CD14-positive monocyte (primary cell): Measurements from ENCODE around the gene CTBP2. TPM values are rescaled to one million over a fixed set of nuclear protein-coding genes. Genes with fewer than 3 reads are reported as not detected.

ENCODE experiments used
- DNase-seq, 3 donors: peaks; one replicate each; pipeline ENCODE4 v3.0.0-alpha.2; 2011 to 2022
- H2AFZ ChIP-seq: 2 replicates; pipeline ENCODE4 v1.6.0; 2012; ENCODE audit warnings: mild to moderate bottlenecking, low read depth, low read length, inconsistent platforms; ENCODE audit not compliant: insufficient read depth, poor library complexity, severe bottlenecking
- H3K27ac ChIP-seq, 2 donors: 1 replicate in 1 of 2; 2 replicates in 1 of 2; pipeline ENCODE4 v1.5.1; 2012 to 2013; ENCODE audit warnings: low read length in 2 of 2, control low read depth in 1 of 2, inconsistent platforms in 1 of 2, low read depth in 1 of 2, mild to moderate bottlenecking in 1 of 2
- H3K27me3 ChIP-seq, 2 donors: one replicate each; pipeline versions ENCODE4 v1.6.0 to v1.6.1; 2011 to 2013; ENCODE audit warnings: low read length in 2 of 2; ENCODE audit not compliant: control insufficient read depth in 2 of 2, insufficient read depth in 2 of 2
- H3K36me3 ChIP-seq, 2 donors: replicated peaks in 1 of 2; 1 replicate in 1 of 2; 2 replicates in 1 of 2; pipeline versions ENCODE4 v1.5.1 to v1.6.1; 2012 to 2013; ENCODE audit warnings: low read length in 2 of 2, control low read depth in 1 of 2, inconsistent platforms in 1 of 2, mild to moderate bottlenecking in 1 of 2; ENCODE audit not compliant: insufficient read depth in 2 of 2, control insufficient read depth in 1 of 2
- H3K4me1 ChIP-seq, 2 donors: 1 replicate in 1 of 2; 2 replicates in 1 of 2; pipeline versions ENCODE4 v1.5.1 to v1.6.1; 2012 to 2013; ENCODE audit warnings: low read length in 2 of 2, control low read depth in 1 of 2, inconsistent platforms in 1 of 2, mild to moderate bottlenecking in 1 of 2, moderate library complexity in 1 of 2; ENCODE audit not compliant: insufficient read depth in 2 of 2, control insufficient read depth in 1 of 2
- H3K4me2 ChIP-seq: replicated peaks from 2 replicates; pipeline ENCODE3; 2012; ENCODE audit warnings: low read length, moderate library complexity, mild to moderate bottlenecking; ENCODE audit not compliant: poor library complexity, severe bottlenecking; ENCODE audit errors: extremely low read depth
- H3K4me3 ChIP-seq, 3 experiments: fragments of 200-600 bp in 1 of 3; sonication (generic) in 1 of 3; replicated peaks in 1 of 3; 1 replicate in 2 of 3; 2 replicates in 1 of 3; pipeline ENCODE4 v1.5.1; 2011 to 2013; ENCODE audit warnings: low read length in 3 of 3, mild to moderate bottlenecking in 3 of 3, control low read depth in 2 of 3, low read depth in 2 of 3, inconsistent platforms in 1 of 3, moderate library complexity in 1 of 3
- H3K79me2 ChIP-seq: 2 replicates; pipeline ENCODE4 v1.6.0; 2012; ENCODE audit warnings: mild to moderate bottlenecking, control low read depth, inconsistent platforms, low read length, moderate library complexity; ENCODE audit not compliant: insufficient read depth
- H3K9ac ChIP-seq: 2 replicates; pipeline ENCODE4 v1.6.0; 2017; ENCODE audit warnings: low read length, mild to moderate bottlenecking; ENCODE audit not compliant: insufficient read depth, poor library complexity, severe bottlenecking
- H3K9me3 ChIP-seq, 2 donors: replicated peaks in 1 of 2; 1 replicate in 1 of 2; 2 replicates in 1 of 2; pipeline versions ENCODE4 v1.5.1 to v1.6.1; 2012 to 2013; ENCODE audit warnings: low read length in 2 of 2, control low read depth in 1 of 2; ENCODE audit not compliant: control insufficient read depth in 1 of 2, insufficient read depth in 1 of 2
- H4K20me1 ChIP-seq: 2 replicates; pipeline ENCODE4 v1.6.0; 2012; ENCODE audit warnings: mild to moderate bottlenecking, low read length, control low read depth, moderate library complexity; ENCODE audit not compliant: insufficient read depth
- H3K27ac Mint-ChIP-seq, 7 donors: one replicate each; pipeline ENCODE4 v1.8.0; 2020; ENCODE audit warnings: mild to moderate bottlenecking in 7 of 7, mixed read lengths in 7 of 7, moderate library complexity in 6 of 7, inconsistent platforms in 2 of 7
- H3K27me3 Mint-ChIP-seq, 3 donors: one replicate each; pipeline ENCODE4 v1.8.0; 2021 to 2022; ENCODE audit warnings: low read depth in 3 of 3, mild to moderate bottlenecking in 3 of 3, mixed read lengths in 3 of 3, moderate library complexity in 3 of 3, inconsistent platforms in 1 of 3
- H3K36me3 Mint-ChIP-seq, 2 donors: one replicate each; pipeline ENCODE4 v1.8.0; 2020; ENCODE audit warnings: mixed read lengths in 2 of 2, inconsistent platforms in 1 of 2, mild to moderate bottlenecking in 1 of 2
- H3K4me1 Mint-ChIP-seq: one replicate; pipeline ENCODE4 v1.8.0; 2020; ENCODE audit warnings: mild to moderate bottlenecking, mixed read lengths
- H3K4me3 Mint-ChIP-seq, 2 donors: one replicate each; pipeline ENCODE4 v1.8.0; 2020; ENCODE audit warnings: mild to moderate bottlenecking in 2 of 2, mixed read lengths in 2 of 2, moderate library complexity in 1 of 2
- H3K9me3 Mint-ChIP-seq, 7 donors: one replicate each; pipeline ENCODE4 v1.8.0; 2020 to 2022; ENCODE audit warnings: mixed read lengths in 7 of 7, mild to moderate bottlenecking in 6 of 7, moderate library complexity in 6 of 7, inconsistent platforms in 2 of 7
- WGBS: methylation state at CpG from one replicate; pipeline ENCODE4 v1.1.5; 2013; ENCODE audit warnings: missing lambda C conversion rate; ENCODE audit not compliant: insufficient coverage; 5-methylcytosine and 5-hydroxymethylcytosine counted together
- intact Hi-C, 2 donors: fragments of 100-400 bp; cut with micrococcal nuclease; formaldehyde crosslinking; loops; one replicate each; pipeline versions ENCODE4 v1.15.0 to v1.15.1; 2023
- polyA plus RNA-seq, 3 donors: library from polyadenylated mRNA; depleted of rRNA in 1 of 3; unstranded in 2 of 3; stranded (reverse) in 1 of 3; fragments of 300-500 nt in 2 of 3; fragments of >200 nt in 1 of 3; fragmentation: Illumina TruSeq in 2 of 3; gene quantifications; 1 replicate in 2 of 3; 2 replicates in 1 of 3; pipeline ENCODE4 v1.2.3, GENCODE V29; 2012 to 2021
- TF ChIP-seq, protein P1 (sequence below): fragments of 200-600 bp; IDR thresholded peaks from one replicate; pipeline ENCODE4 v1.8.0; 2022; ENCODE audit warnings: antibody characterized with exemption, mild to moderate bottlenecking

The CTBP2 gene
- polyA plus RNA-seq, 3 donors, result 40.9 to 87.1 (median 41.1) TPM

- Histone ChIP-seq H3K36me3 (peaks cover 0 to 63% of the 10 kb centered on the region in 2 donors), H3K4me3 (no peak overlapping the region), H3K27me3 (no peaks in the 10 kb centered on the region), H3K9me3 (no peaks in the 10 kb centered on the region), H3K4me2 (no peak overlapping the region), H3K9ac (no peak overlapping the region), H4K20me1 (peaks cover 100% of the 10 kb centered on the region), H3K27ac (peak overlapping the region in 1 of 2 donors; percentile 38), H3K79me2 (peaks cover 100% of the 10 kb centered on the region), H2AFZ (no peak overlapping the region), H3K4me1 (peaks cover 4 to 6% of the 10 kb centered on the region in 2 donors)
- peak; percentile 14 to 28 (median 21) for DNase-seq
- no peak overlapping the region for H3K4me3 Mint-ChIP-seq
- WGBS, result 8% methylated on average over 3 of the region's 8 CpGs
- TF ChIP-seq, protein P1, sequence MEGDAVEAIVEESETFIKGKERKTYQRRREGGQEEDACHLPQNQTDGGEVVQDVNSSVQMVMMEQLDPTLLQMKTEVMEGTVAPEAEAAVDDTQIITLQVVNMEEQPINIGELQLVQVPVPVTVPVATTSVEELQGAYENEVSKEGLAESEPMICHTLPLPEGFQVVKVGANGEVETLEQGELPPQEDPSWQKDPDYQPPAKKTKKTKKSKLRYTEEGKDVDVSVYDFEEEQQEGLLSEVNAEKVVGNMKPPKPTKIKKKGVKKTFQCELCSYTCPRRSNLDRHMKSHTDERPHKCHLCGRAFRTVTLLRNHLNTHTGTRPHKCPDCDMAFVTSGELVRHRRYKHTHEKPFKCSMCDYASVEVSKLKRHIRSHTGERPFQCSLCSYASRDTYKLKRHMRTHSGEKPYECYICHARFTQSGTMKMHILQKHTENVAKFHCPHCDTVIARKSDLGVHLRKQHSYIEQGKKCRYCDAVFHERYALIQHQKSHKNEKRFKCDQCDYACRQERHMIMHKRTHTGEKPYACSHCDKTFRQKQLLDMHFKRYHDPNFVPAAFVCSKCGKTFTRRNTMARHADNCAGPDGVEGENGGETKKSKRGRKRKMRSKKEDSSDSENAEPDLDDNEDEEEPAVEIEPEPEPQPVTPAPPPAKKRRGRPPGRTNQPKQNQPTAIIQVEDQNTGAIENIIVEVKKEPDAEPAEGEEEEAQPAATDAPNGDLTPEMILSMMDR, result no peak
- H3K9me3 Mint-ChIP-seq, result no peaks in the 10 kb centered on the region
- H3K27me3 Mint-ChIP-seq, result peaks cover 0 to 2% (median 0%) of the 10 kb centered on the region in 3 donors
- H3K27ac Mint-ChIP-seq, result peak overlapping the region in 5 of 7 donors; percentile 15 to 75 (median 46)
- peaks cover 34% of the 10 kb centered on the region for H3K4me1 Mint-ChIP-seq
- intact Hi-C loops, result no loop called here
- peaks cover 4 to 53% of the 10 kb centered on the region in 2 donors for H3K36me3 Mint-ChIP-seq
These were observed 65.6 kb downstream of the CTBP2 start for GRCh38 chr10:125094806-125095205.

GRCh38 chr10:125093974-125094705 is 66.2 kb downstream of the CTBP2 start:
- H3K9me3 ChIP-seq, result no peaks in the 10 kb centered on the region
- H3K4me2 ChIP-seq, result no peak overlapping the region
- peaks cover 100% of the 10 kb centered on the region for H4K20me1 ChIP-seq
- intact Hi-C loops, result no loop called here
- no peak overlapping the region for H3K9ac ChIP-seq
- Mint-ChIP-seq H3K4me1 (peaks cover 32% of the 10 kb centered on the region), H3K36me3 (peaks cover 5 to 52% of the 10 kb centered on the region in 2 donors), H3K27ac (peak overlapping the region in 2 of 7 donors; percentile 59 to 75), H3K27me3 (peaks cover 0 to 2% (median 0%) of the 10 kb centered on the region in 3 donors), H3K9me3 (no peaks in the 10 kb centered on the region), H3K4me3 (no peak overlapping the region)
- peaks cover 4 to 6% of the 10 kb centered on the region in 2 donors for H3K4me1 ChIP-seq
- peak overlapping the region in 1 of 2 donors; percentile 38 for H3K27ac ChIP-seq
- no peak overlapping the region for H3K4me3 ChIP-seq
- H3K79me2 ChIP-seq, result peaks cover 100% of the 10 kb centered on the region
- no peak overlapping the region for H2AFZ ChIP-seq
- peaks cover 3 to 63% of the 10 kb centered on the region in 2 donors for H3K36me3 ChIP-seq
- TF ChIP-seq, protein P1, result no peak
- 100% methylated on average over 5 of the region's 21 CpGs for WGBS
- no peaks in the 10 kb centered on the region for H3K27me3 ChIP-seq
- no peak for DNase-seq
